ENCODE results near the gene PFN3.

GRCh38 chr5:177404641-177405179, 4.2 kb upstream of the PFN3 start:
- no peak for TF ChIP-seq EZH2phosphoT487 (IDR thresholded peaks at IDR 0.05; ENCODE audit: unreplicated experiment)
- no peak for TF ChIP-seq CTCF (conservative IDR thresholded peaks at IDR 0.05; ENCODE audit: low read depth in 2 of 2)
- TF ChIP-seq ZNF114 (CRISPR knock-in tag; IDR thresholded peaks at IDR 0.05), result no peak

All from GM23338 (cell line).